ENCODE results near the gene ATF3. TPM values are rescaled to one million over a fixed set of nuclear protein-coding genes. Genes with fewer than 3 reads are reported as not detected.

Gene ATF3
- polyA plus RNA-seq, 1 donor from 2014 or later, result 7.2 TPM

- TF ChIP-seq SMC3 (conservative IDR thresholded peaks at IDR 0.05; ENCODE audit: poor library complexity), result no peak
Observed at GRCh38 chr1:212611000-212611948, 2.7 kb downstream of the ATF3 start (continued).

DNA sequence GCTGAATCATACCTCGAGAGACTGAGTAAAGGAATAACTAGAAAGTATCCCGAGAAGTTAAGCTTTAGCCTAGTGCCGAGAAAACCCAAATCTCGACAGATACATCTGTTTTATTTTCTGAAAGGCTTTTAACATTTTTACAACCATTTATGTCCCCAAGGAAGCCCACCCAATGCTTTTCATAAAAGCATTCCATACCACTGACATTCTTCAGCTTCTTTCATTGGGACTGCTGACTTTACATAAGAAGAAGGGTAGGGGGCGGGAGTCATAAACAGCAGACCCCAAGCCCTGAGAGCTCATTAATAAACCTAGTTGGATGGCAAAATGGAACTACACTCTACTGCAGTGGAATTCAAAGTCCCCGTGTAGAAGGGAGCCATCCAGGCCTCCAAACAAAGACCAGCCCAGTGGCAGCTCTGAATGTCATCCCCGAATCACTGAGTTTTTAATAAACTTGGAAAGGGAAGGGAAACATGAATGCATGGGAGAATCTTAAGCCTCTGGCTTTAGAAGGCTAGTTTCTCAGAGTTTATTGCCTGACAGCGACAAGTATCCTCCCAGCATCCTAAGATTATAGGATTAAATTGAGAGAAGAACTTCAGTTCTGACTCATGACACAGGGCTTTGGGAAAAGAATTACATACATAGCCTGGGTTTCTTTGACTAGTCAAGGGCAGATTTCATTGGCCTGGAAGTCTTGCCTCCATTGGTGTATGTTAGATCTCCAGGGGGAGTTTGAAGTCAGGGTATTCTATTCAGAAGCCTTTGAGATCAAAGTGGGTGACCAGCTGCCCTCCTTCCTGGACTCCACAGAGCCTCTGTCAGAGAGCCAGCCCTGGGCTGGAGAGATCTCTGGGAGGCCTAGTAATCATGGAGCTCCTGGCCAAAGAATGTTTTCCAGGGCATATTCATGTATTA is 3.7 kb downstream of the ATF3 start:
- peaks cover 4% of the 10 kb centered on the region for H3F3A ChIP-seq (ENCODE audit: insufficient read depth, low read length, poor library complexity, severe bottlenecking)
- peaks cover 36% of the 10 kb centered on the region for H3K27me3 ChIP-seq (ENCODE audit: insufficient read depth, low read depth, low read length)
- H3K9me3 ChIP-seq (ENCODE audit: low read length), result no peaks in the 10 kb centered on the region
- H3K27ac ChIP-seq (ENCODE audit: low read length), result no peak overlapping the region
- H3K9ac ChIP-seq (ENCODE audit: low read length), result no peak overlapping the region
- no peak overlapping the region for H3K4me2 ChIP-seq (ENCODE audit: low read length)
- H4K20me1 ChIP-seq (ENCODE audit: insufficient read depth), result no peaks in the 10 kb centered on the region
- H3K9me2 ChIP-seq (ENCODE audit: insufficient read depth, low read length), result no peaks in the 10 kb centered on the region
- no peak overlapping the region for H2AFZ ChIP-seq (ENCODE audit: low read depth, low read length)
- TF ChIP-seq EP300 (conservative IDR thresholded peaks at IDR 0.05; ENCODE audit: poor library complexity, severe bottlenecking), result no peak
- no peak for TF ChIP-seq TAF1 (IDR thresholded peaks at IDR 0.05; ENCODE audit: low read depth)
- TF ChIP-seq, protein P1, sequence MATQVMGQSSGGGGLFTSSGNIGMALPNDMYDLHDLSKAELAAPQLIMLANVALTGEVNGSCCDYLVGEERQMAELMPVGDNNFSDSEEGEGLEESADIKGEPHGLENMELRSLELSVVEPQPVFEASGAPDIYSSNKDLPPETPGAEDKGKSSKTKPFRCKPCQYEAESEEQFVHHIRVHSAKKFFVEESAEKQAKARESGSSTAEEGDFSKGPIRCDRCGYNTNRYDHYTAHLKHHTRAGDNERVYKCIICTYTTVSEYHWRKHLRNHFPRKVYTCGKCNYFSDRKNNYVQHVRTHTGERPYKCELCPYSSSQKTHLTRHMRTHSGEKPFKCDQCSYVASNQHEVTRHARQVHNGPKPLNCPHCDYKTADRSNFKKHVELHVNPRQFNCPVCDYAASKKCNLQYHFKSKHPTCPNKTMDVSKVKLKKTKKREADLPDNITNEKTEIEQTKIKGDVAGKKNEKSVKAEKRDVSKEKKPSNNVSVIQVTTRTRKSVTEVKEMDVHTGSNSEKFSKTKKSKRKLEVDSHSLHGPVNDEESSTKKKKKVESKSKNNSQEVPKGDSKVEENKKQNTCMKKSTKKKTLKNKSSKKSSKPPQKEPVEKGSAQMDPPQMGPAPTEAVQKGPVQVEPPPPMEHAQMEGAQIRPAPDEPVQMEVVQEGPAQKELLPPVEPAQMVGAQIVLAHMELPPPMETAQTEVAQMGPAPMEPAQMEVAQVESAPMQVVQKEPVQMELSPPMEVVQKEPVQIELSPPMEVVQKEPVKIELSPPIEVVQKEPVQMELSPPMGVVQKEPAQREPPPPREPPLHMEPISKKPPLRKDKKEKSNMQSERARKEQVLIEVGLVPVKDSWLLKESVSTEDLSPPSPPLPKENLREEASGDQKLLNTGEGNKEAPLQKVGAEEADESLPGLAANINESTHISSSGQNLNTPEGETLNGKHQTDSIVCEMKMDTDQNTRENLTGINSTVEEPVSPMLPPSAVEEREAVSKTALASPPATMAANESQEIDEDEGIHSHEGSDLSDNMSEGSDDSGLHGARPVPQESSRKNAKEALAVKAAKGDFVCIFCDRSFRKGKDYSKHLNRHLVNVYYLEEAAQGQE (IDR thresholded peaks at IDR 0.05; ENCODE audit: borderline replicate concordance), result no peak
- TF ChIP-seq POLR2AphosphoS5 (IDR thresholded peaks at IDR 0.05), result no peak
- TF ChIP-seq EZH2 (IDR thresholded peaks at IDR 0.05; ENCODE audit: borderline replicate concordance, insufficient read depth, low read length, poor library complexity, severe bottlenecking), result no peak
- no peak for TF ChIP-seq CTCF (IDR thresholded peaks at IDR 0.05; ENCODE audit: poor library complexity, severe bottlenecking)
- no peak for TF ChIP-seq SMC3 (conservative IDR thresholded peaks at IDR 0.05; ENCODE audit: poor library complexity)
- TF ChIP-seq RAD21 (conservative IDR thresholded peaks at IDR 0.05), result no peak
- no peak overlapping the region for H3K4me3 ChIP-seq (ENCODE audit: low read length)
- no peaks in the 10 kb centered on the region for H3K79me2 ChIP-seq (replicated peaks; ENCODE audit: insufficient read depth, low read length)
- H3K36me3 ChIP-seq (ENCODE audit: insufficient read depth, low read length), result no peaks in the 10 kb centered on the region
